HepG2 (cell line): ENCODE data around the gene HIGD1A.
A peak's percentile ranks its signal among the peaks of the same experiment; 100 is the strongest.

Experiments
- CTCF ChIP-seq: sonication (generic); formaldehyde crosslinking; IDR thresholded peaks from 2 replicates; pipeline ENCODE4 v1.5.0; 2020; ENCODE audit warnings: mild to moderate bottlenecking, missing genetic modification reagents, moderate library complexity
- ETV6 ChIP-seq: sonication (generic); formaldehyde crosslinking; conservative IDR thresholded peaks from 2 replicates; pipeline ENCODE4 v1.4.0; 2020; ENCODE audit warnings: missing genetic modification reagents
- FUBP1 ChIP-seq: sonication (generic); formaldehyde crosslinking; IDR thresholded peaks from 2 replicates; pipeline ENCODE4 v1.5.1; 2020; ENCODE audit warnings: missing genetic modification reagents, mild to moderate bottlenecking, borderline replicate concordance
- MXD4 ChIP-seq: IDR thresholded peaks from 2 replicates; pipeline ENCODE4 v1.6.1; 2016; ENCODE audit warnings: mild to moderate bottlenecking, missing biosample characterization, missing genetic modification reagents
- NCOA1 ChIP-seq: sonication (generic); formaldehyde crosslinking; IDR thresholded peaks from 2 replicates; pipeline ENCODE4 v1.9.0; 2021; ENCODE audit warnings: missing genetic modification reagents
- RAD21 ChIP-seq: fragments of 450-650 bp; formaldehyde crosslinking; IDR thresholded peaks from 2 replicates; pipeline ENCODE4 v1.5.0; 2020; ENCODE audit warnings: mild to moderate bottlenecking
- ZBTB7A ChIP-seq: sonication (generic); formaldehyde crosslinking; IDR thresholded peaks from 2 replicates; pipeline ENCODE4 v1.8.0; 2022; ENCODE audit warnings: mild to moderate bottlenecking, missing genetic modification reagents
- ZNF343 ChIP-seq: sonication (generic); formaldehyde crosslinking; IDR thresholded peaks from 2 replicates; pipeline ENCODE4 v1.4.0; 2020; ENCODE audit warnings: mild to moderate bottlenecking, missing genetic modification reagents
- TF ChIP-seq, protein P1 (sequence below): sonication (generic); formaldehyde crosslinking; IDR thresholded peaks from 2 replicates; pipeline ENCODE4 v1.5.0; 2020; ENCODE audit warnings: mild to moderate bottlenecking, low read depth, missing genetic modification reagents, borderline replicate concordance

DNA sequence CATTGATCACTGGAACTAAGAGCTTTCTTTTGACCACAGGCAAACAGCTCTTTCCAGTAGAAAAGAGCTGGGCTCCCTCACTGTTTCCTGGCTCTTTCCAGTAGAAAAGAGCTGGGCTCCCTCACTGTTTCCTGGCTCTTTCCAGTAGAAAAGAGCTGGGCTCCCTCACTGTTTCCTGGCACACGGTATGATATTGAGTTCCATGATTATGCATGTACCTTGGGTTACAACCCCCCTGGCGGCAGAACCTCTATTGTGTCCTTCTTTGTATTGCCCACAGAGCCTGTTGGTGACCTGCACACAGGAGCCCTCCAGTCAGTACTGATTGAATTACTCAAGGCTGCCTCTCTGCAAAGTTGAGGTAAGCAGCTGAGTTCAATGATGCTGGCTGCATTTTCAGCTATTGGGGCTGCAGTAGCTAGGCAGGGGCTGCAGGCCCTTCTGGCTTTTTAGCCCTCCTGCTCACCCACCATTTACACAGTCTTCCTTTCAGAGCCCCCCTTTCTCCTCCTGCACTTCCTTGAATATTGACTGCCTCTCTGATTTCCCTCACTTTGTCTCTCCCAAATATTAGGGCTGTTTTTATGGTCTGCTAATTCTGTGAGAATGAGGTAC, 15.2 kb upstream of the HIGD1A start:
- TF ChIP-seq RAD21 (no peak), ZBTB7A (no peak), FUBP1 (CRISPR knock-in tag) (no peak), ZNF343 (CRISPR knock-in tag) (no peak), CTCF (CRISPR knock-in tag) (peak; percentile 57), ETV6 (CRISPR knock-in tag) (no peak), MXD4 (CRISPR knock-in tag) (no peak), NCOA1 (no peak)
- TF ChIP-seq, protein P1, sequence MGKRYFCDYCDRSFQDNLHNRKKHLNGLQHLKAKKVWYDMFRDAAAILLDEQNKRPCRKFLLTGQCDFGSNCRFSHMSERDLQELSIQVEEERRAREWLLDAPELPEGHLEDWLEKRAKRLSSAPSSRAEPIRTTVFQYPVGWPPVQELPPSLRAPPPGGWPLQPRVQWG (CRISPR knock-in tag): no peak
